ENCODE measurements around the gene TNFRSF18.

The TNFRSF18 gene

DNA sequence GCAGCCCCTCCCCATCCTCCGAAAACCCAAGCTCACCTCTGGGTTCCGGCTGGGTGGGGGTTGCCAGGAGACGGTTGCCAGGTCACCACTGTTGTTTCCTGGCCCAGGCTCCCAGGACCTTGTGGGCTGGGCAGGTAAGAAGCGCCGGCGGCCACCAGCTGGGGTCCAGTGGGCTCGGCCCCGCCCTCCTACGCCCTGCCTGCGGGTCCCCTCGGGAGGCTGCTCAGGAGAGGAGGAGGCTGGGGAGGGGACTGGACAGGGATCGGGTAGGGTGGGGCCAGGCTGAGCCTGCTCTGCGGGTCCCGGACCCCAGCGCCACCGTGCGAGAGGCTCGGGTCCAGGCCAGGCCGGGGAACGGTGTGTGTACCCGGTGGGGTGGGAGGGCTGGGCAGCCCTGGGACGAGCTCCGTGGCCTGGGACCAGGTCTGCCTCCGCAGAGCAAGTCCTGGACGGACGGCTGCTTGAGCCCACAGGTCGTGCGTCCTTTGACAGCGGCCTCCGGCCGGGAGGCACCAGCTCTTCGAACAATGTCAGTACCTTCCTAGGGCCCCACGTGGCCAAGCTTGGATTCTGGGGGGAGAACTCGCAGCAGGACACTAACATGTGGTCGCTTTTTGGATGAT, 32.5 kb downstream of the TNFRSF18 start, which contains the start of gene TTLL10:
TTLL10 (plus strand) TSS at position 88 of the 623 bp plus-strand sequence. CDS start 5,336 bp downstream, outside the sequence.
- DNase-seq, result no peak

DNA sequence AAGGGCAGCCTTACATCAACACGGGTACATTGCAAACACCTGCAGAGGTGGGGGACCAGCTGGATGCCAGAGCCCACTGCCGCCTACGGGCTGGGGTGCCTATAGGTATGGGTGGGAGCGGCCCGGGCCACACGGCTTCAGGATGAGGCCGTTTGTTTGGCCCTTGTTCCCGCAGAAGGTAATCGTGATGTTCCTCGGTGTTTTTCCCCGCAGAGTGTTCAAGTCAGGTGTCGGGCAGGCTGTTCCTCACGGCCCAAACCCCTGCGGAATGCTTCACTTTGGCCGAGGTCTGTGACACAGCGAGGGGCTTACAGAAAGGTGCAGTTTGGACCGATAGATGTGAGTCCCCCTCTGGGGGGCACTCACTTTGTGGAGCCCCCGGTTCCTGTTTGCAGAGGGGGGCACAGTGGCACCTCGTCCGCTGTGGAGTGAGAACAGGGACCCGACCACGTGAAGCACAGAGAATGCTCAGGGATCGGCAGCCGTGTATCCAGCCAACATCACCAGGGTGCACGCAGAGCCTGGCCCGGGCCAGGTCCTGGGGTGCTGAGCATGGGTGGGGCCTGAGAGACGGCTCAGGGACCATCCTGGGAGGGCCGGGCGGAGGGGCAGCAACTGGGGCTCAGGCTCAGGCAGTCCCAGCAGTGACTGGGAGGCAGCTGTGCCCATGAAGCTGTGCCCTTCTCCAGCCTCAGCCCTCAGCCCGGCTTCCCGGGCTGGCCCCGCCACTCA, 33.2 kb downstream of the TNFRSF18 start:
- no peak for DNase-seq

GRCh38 chr1:1171546-1172340, 34.6 kb downstream of the TNFRSF18 start:
- no peak for DNase-seq

- DNase-seq, result no peak
Observed at GRCh38 chr1:1171161-1171545, 35.2 kb downstream of the TNFRSF18 start.

GRCh38 chr1:1170215-1171091, 35.9 kb downstream of the TNFRSF18 start:
- DNase-seq, result peak; percentile 40

GRCh38 chr1:1169429-1170214, 36.8 kb downstream of the TNFRSF18 start:
- DNase-seq, result no peak

GRCh38 chr1:1168451-1169411, 37.7 kb downstream of the TNFRSF18 start:
- DNase-seq, result no peak

DNA sequence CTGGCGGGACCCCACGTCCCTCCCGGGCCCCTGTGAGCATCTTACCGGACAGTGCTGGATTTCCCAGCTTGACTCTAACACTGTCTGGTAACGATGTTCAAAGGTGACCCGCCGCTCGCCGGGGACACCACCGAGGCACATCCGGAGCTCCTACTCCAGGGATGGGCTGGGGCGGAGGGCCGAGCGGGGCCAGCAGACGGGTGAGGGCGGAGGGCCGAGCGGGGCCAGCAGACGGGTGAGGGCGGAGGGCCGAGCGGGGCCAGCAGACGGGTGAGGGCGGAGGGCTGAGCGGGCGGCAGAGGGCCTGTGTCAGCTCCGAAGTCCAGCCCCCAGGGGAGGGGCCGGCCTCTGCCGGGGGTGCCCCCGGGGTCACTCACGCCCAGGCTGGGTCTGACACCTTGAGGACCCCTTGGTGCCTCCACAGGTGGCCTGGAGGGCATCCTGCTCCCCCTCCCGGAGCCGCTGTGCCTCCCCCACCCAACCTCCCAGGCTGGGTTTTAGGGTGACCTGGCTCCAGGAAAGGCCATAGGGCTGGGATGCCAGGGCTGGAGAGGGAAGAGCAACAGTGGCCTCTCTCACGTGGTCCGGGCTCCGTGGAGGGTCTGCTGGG, 38.4 kb downstream of the TNFRSF18 start:
- no peak for DNase-seq

DNA sequence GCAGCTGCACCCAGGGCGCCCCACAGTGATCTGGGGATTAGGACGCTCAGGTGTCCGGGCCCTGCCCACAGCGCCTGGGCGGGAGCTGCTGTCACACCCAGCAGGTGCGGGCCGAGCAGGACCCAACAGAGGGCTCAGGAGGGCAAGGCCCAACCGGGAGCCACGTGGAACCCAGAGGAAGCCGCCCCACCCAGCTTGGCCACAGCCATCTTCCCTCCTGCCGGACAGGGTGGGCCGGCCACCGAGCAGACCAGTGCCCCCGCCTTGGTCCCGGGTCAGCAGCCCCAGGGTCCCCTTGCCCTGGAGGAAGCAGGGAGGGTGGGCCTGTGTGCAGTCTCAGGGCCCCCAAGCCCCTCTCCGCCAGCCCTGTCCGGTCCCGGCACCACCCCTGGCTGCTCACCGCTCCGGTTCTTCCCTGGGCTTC, 39.0 kb downstream of the TNFRSF18 start:
- no peak for DNase-seq

DNA sequence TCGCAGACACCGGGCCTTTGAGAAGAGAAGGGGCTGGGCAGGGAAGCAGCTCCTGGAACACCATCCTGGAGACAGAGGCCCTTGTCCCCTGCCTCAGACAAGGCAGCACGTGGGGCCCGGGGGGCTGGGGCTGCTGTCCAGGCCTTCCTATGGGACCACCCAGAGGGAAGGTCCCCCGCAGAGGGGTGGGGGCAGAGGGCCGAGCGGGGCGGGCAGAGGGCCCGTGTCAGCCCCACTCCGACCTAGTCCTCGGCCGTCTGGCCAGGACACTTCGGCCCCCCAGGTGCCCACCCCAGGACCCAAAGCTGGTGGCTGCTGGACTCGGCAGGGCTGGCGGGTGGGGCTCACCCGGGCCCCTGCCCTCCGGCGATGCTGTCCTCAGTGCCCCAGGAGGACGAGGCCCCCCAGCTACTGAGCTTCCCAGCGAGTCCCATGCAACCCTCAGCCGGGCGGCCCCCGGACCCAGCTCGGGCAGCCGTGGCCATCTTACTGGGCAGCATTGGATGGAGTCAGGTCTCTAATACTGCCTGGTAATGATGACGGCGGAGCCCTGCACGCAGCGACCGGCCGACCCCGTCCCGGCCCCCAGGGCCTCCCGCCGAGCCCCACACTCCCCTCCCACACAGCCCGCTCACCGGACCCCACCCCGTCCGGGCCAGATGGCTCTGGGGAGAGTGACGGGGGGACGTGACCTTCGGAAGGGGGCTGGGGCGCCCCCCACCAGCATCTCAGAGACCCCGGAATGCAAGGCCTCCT, 39.6 kb downstream of the TNFRSF18 start:
- DNase-seq, result no peak

DNA sequence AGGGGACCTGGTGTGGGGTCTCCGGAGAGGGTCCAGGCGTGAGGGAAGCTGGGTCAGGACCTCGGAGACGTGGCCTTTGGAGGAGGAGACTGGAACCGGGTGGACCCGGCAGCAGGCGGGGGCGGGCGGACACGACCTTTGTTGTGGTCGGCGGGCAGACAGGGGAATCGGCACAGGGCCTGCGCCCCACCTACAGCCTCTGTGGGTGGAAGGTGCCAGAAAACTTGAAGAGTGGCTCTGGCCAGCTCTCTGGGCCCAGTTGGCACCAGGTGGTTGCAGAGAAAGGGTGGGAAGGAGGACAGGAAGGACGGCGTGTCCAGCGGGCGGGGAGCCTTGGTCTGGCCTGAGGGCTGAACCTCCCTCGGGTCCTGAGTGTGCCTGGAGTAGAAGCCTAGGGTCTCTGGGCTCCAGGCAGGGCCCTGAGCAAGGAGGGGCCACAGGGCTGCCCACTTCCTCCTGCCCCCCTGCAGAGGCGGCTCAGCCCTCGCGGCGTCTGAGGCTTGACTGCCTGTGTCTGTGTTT, 40.4 kb downstream of the TNFRSF18 start:
- DNase-seq, result peak; percentile 50

- peak; percentile 50 for DNase-seq
Observed at GRCh38 chr1:1165485-1165884, 40.9 kb downstream of the TNFRSF18 start.

DNA sequence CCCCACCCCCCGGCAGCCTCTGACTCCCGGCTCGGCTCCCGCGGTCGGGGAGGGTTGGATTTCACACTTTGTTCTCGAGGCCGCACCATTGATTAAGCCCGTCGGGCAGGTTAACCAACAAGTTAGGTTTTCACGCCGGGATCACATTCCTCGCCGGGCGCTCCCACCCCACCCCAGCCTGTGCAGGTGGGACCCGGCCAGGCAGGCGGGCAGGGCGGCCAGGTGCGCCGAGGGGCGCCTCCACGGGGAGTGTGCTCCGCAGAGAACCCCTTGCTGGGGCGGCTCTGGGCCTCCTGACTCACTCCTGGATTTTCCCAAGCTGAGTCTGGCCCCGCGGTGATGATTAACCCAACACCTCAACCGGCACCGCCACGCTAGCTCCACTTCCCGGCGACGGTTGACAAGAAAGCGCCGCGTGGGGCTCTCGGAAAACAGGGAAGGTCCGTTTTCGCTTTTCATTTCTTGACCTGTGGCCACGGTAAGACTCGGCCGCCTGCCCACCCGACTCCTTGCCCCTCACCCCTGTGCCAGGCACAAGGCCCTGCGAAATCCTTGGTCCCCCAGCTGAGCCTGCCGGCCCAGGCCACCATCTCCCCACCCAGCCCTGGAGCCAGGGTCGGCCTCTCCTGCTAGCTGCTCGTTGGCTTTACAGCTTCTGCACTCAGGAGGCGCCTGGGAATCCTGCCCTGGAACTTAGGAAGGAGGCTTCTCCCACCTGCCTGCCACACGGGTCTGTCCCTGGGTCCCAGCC, 41.5 kb downstream of the TNFRSF18 start:
- DNase-seq, result peak; percentile 89

DNA sequence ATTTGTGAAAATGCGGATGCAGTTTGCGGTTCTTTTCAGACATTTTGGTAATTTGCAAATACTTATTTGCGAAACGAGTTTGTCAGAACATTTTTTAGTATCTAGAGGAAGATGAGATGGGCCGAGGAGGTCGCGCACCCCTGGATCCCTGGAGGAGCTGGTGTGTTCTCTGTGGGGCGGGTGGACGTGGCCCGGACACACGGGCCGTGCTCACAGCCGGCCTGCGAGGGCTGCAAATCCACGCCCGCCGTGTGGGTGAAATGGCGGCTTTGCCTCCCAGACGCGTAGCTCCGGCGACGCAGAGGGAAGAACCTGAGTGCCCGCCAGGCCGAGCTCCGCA, 42.1 kb downstream of the TNFRSF18 start:
- no peak for DNase-seq

DNA sequence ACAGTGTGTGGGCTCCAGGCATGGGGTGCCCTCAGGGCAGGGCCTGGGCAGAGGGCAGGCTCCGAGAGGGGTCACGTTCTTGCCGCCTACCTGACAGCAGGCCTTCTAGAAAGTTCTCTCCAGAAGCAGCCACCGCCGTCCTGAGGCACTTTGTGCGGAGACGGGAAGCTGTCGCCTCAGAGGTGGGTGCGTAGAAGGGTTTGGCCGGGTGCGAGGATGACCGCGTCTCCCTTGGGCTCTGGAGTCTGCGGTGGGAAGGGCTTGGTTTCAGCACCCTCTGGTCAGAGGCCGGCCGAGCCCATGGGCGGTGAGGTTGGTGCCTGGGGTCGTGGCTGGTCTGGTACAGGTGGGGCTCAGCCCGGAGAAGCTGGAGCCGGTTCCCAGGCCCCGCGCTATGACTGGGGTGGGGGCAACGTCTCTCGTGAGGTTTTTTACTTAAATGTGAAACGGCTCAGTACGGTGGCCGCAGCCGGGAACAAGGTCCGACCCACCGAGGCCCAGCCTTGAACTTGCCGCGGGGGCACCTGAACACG, 42.8 kb downstream of the TNFRSF18 start:
- no peak for DNase-seq

DNA sequence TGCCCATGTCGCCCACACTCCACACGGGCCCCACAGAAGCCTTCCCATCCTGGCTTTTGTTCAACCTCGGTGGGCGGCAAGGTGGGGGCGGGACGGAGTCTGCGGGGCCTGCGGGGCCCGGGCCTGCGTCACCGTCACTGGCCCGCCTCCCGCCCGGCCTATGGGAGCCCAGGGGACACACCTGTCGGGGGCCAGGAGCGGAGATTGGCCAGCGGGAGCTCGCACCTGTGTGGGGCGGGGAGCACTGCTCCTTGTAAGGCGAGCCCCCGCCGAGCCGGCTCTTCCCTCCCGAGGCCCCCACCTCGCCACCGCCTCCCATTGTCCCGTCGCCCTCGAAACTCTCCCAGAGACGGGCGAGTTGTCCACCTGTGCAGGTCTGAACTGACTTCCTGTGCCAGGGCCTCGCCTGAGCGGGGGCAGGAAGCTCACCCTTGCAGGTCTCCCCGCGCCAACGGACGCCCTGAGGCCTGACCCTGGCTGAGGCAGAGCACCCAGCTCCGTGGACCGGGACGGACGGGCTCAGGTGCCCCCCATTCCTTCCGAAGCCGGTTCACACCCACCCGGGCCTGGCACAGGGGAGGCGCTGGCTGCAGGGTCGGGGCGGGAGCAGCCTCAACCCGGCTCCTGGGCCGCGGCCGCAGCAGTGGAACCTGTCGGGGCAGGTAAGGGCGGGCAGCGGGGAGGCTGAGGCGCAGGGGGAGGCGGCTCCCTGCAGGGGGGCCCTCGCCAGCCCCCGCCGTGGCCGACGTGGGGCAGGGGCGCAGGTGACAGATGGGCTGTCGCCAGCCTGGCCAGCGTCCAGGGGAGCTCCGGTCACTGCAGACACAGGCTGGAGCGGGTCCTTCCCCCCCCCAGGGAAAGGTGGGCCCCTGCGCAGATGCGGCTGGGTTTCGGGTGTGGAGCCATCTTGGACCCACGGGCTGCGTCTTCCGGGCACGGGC, 43.5 kb downstream of the TNFRSF18 start:
- no peak for DNase-seq

GRCh38 chr1:1161683-1162079, 44.7 kb downstream of the TNFRSF18 start:
- DNase-seq, result no peak

All from kidney glomerular epithelial cell (primary cell).